ENCODE data around the gene RSKR.

- TF ChIP-seq CTCF (conservative IDR thresholded peaks at IDR 0.05; ENCODE audit: low read depth in 2 of 2) (no peak), REST (IDR thresholded peaks at IDR 0.05; ENCODE audit: unreplicated experiment) (no peak), EZH2 (IDR thresholded peaks at IDR 0.05; ENCODE audit: low read depth, unreplicated experiment) (no peak), EZH2phosphoT487 (IDR thresholded peaks at IDR 0.05; ENCODE audit: unreplicated experiment) (no peak), POLR2AphosphoS5 (IDR thresholded peaks at IDR 0.05; ENCODE audit: low read depth) (no peak), CREB1 (CRISPR knock-in tag; IDR thresholded peaks at IDR 0.05; ENCODE audit: low read depth) (no peak), ETS1 (IDR thresholded peaks at IDR 0.05) (no peak), ZNF114 (CRISPR knock-in tag; IDR thresholded peaks at IDR 0.05) (no peak)
These were observed 20.4 kb upstream of the RSKR start for GRCh38 chr17:28634206-28634865.
